NOMO-1 treated with dmso at 0.1 percent for 144 hours (cell line): ENCODE measurements around the gene PRELID2.
"Not testable (repeated sequence)": the region's sequence is repeated elsewhere in the genome, so short reads cannot be mapped to it uniquely, and the experiment has no call there.

Source experiments
- DNase-seq: peaks from one replicate; lab custom pipeline; 2025; ENCODE audit not compliant: unreplicated experiment; lab: John Stamatoyannopoulos, UW

PRELID2 gene

DNA sequence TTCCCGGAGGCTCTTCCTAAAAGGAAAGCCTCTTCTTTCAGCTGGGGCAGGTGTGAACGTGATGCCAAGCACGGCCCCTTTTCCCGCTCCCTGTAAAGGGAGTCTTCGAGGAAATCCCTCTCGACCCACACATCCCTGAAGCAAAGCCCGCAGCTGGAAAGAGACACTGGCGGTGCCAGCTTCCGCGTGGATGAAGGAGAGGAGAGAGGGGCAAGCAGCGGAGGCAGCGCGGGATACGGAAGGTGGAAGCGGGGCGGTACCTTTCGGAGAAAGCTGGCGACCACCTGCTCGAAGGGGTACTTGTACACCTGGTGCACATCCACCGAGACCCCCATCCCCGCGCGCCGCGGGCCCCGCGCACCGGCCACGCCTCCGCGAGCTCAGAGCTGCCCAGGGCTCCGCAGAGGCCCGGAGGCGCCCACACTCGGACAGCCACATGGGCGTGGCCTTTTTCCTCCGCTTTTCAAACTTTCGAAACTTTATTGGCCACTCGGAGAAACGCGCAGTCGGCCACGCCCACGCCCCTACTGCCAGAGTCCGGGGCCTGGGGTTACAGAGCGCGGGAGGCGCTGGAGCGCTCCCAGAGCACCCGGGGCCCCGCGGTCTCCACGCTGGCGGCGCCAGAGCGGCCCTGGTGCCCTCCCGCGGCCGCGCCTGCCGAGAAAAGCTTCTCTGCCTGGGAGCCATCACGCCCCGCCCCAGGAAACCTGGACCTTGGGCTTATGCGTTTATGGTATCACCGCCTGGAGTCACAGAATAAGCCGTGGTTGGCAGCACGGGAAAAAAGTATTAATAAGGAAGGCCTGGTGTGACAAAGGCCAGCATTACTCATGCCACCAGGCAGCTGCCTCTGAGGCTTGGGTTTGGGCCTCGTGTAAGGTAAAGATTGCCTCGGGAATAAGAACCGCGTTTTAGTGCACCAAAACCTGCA is at the start of gene PRELID2:
TSS of gene PRELID2 (minus strand) at position 426 of the 931 bp plus-strand sequence. CDS start at position 335, 91 bp downstream.
- DNase-seq = peak; percentile 91

DNA sequence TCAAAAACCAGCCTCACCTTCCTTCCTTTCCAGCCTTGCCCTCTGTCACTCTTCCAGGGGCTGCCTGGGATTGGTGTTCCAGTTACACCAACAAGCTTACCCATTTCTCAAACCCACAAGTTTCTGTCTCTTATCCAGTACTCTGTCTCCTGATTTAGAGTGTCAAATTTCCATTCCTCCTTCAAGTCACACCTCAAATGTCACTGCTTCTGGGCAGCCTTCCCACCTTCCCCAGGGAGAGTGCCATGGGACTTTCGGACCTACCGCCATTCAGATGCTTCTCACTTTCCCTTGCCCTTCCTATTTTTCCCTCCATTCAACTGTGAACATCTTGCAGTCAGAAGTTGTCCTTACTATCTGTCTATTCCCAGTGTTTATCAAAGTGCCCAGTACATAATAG is 39.6 kb upstream of the PRELID2 start:
- DNase-seq = no peak

DNA sequence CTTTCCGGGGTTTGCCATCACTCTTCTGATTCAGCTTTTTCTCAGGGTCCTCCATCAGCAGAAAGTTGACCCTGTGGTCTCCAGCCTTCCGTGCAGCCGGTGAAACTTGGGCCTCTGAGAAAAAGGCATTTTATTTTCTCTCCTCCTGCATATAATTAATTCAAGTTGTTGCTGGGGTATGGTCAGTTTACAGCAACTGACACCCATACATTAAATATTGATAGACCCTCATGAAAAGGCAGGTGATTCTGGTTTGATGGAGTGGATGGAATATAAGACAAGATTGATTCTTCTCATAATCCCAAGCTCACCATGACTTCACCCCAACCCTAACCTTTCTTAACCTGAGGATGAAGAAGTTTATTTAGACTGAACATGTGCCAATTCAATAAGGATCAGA is 37.8 kb upstream of the PRELID2 start, which contains the start of gene GRXCR2:
TSS of gene GRXCR2 (minus strand) at position 101 of the 400 bp plus-strand sequence. CDS start at position 55, 46 bp downstream.
- no peak for DNase-seq

DNA sequence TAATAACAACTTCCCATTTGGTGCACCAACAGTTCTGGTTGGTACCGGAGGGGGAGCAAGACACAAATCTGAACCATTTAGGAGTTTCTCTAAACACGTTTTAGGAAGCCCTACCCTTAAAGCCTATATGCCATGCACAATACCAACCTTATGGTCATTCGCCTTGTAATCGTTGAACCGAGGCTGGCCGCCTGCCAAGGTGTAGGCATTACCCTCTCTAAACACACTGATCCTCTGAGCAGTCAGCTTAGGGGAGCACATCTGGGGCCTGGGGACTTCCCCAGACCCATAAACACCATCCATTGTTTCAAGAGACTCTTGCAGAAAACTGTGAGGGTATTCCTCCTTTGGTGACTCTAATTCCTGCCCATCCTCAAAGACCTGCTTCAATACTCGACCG is 37.3 kb upstream of the PRELID2 start:
- no peak for DNase-seq

DNA sequence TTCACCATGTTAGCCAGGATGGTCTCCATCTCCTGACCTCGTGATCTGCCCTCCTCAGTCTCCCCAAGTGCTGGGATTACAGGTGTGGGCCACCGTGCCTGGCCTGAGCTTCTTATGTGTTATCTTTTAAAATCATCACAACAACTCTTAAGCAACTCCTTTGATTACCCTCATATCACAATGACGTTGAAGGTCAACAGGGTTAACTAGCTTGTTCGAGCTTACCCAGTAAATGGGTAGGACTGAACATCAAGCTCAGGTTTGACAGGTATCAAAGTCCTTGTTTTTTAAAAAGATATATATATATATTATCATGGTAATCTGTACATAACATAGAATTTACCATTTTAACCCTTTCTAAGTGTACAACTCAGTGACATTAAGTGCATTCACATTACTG is 34.6 kb upstream of the PRELID2 start:
- DNase-seq = no peak

DNA sequence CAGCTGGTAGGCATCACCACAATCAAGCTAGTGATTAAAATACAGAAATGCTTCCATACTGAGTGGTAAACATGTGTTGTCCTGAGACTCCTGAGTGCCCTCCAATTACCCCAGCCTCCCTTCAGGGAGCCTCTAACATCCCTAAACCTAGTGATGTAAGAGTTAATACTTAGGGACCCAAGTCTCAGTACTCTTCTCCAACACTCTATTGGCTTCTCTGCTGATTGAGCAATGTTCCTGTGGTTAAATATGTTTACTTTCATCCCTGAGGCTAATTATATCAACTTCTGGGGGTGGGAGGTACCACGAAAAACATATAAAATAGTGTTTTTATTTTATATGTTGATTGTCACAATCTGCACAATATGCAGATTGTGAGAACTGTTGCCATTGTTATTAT is 32.7 kb upstream of the PRELID2 start:
- no peak for DNase-seq

DNA sequence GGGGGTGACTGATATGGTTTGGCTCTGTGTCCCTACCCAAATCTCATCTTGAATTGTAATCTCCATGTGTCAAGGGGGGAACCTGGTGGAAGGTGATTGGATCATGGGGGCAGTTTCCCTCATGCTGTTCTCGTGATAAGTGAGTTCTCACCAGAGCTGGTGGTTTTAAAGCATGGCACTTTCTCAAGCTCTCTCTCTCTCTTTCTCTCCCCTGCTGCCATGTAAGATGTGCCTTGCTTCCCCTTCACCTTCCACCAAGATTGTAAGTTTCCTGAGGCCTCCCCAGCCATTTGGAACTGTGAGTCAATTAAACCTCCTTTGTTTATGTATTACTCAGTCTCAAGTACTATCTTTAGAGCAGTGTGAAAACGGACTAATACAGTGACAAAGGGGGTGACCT is 29.3 kb upstream of the PRELID2 start:
- not testable (repeated sequence) for DNase-seq

DNA sequence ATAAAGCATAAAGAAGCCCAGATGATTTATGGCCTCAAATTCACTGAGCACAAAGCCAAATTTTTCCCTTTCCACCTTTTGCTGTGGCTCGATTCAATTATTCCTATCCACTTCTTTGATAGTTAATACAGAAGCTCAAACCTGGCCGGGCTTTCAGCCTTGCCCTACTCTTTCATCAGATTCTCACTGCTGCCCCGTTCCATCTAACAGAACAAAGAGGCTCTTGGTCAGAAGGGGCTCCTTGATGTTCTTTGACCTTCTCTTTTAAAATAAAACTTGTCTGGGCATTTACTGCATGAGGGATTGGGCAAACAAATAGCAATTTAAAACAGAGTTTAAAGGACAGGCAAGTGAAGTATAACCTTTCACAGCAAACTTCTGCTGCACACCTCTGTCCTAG is 27.9 kb upstream of the PRELID2 start:
- no peak for DNase-seq

DNA sequence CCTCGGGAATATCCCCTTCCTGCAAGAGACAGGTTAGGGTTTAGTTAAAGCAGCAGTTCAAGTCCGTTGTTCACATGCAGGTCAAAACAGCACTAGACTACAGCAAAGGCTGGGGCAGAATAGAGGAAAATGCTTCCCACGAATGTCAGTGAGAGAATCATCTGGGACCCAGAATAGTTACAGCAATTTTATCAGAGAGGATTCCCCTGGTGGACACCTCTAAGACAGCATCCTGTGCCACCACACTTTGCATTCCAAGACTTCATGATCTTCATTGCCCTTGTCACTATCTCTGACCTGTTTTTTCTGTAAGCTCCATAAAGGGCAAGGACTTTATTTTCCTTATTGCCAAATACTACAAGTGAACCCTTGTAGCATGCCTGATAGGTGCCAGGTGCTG is 24.8 kb upstream of the PRELID2 start:
- DNase-seq = no peak

DNA sequence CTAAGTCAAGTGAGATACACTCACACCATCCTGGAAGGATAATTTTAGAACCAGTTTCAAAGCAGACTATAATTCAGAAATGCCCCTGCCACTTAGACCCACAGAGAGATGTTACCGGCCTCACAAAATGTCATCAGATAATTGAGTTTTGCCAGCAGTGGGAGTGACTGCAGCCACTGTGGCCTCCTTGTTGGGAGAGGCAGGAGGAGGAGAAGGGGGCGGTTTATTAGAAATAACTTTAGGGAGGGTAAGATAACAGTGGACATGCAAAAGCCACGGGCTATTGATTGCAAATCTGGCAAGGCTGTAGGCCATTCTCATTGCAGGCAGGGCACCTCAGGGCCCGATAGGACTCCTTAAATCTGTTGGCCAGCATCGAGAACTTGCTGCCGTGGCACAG is 24.3 kb upstream of the PRELID2 start:
- no peak for DNase-seq

DNA sequence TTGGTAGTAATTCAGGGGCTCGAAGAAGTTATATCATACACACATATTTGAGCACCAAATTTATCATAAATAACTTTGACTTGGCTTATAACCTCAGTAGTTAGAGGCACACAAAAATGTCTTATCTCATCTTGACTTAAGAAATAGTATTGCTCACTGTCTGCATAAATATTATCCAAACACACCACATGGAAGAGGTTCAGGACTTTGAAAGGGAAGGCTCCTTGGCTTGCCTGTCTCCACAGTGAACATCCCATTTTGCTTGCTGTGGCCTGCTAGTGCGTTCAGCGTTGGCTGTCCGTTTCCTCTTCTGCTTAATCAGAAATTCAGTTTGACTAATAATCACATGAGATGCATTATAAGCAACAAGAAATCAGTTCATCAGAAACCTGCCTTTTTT is 23.8 kb upstream of the PRELID2 start:
- DNase-seq = no peak

DNA sequence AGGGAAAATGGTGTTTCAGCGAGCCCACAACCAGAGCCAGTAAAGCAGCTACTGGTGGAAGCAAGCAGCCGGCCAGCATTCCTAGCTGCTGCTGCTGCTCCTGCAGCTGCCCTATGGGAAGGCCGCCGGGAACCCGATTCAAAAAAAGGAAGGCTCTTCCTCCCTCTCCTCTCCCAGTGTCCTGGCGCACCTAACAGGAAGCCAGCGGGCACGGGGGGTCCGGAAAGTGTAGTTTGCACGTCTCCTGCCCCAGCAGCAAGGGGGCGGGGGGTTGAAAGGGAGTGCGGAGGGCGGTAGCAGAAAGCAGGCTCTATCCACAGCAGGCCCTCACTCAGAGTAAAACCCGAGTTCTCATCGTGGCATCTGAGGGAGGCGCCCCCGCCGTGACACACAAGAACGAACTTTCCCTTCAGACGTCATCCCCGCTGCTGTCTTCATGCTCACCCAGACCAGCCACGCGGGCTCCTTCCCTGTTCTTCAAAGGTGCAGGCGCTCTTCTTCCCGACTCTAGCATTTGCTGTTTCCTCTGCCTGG is 21.2 kb upstream of the PRELID2 start:
- no peak for DNase-seq

DNA sequence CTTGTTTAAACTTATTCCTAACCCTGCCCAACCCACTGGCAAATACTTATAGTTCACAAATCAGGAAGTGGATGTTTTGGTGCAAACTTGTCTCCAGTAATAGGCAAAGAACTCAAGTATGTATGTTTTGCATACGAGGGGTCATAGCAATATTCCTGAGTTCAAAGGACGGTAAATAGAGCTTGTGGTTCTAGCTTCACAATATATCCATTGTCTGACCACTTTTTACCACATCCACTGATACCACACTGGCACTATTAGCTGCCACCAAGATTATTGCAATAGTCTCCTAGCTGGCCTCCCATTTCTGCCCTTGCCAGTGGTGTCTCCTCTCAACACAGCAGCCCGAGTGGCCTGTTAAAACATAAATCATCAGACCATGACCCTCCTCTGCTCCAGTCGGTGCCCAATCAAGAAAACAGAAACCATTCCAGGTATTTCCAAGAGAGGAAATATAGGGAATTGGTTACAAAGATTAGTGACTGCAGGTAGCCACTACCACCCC is 20.7 kb upstream of the PRELID2 start:
- DNase-seq = no peak

DNA sequence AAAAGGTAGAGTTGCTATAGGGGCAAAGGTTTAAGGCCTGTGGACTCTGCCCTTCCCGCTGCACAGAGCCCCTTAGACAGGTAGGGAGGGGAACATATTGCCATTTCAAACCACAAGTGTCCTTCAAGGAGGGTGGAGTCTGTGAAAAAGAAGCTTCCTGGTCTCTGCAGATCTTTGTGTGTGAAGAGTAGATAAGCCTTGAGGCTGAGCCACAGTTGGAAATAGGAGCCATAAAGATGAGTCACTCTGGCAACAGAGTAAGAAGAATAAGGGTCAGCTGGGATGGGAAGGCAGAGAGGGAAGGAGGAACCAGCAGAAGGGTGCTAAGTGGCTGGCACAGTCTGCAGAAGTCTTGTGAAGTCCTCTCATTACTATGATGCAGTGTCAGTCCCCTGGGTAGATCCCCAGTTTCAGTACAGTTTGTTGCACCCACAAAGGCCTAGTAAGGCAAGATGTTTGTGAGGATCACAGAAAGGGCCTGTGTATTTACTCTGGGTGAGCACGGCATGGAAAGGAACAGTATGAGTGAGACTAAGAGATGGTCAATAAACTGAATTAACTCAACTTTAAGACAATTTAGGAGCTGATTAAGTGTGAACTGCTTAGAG is 19.6 kb upstream of the PRELID2 start:
- peak; percentile 58 for DNase-seq

DNA sequence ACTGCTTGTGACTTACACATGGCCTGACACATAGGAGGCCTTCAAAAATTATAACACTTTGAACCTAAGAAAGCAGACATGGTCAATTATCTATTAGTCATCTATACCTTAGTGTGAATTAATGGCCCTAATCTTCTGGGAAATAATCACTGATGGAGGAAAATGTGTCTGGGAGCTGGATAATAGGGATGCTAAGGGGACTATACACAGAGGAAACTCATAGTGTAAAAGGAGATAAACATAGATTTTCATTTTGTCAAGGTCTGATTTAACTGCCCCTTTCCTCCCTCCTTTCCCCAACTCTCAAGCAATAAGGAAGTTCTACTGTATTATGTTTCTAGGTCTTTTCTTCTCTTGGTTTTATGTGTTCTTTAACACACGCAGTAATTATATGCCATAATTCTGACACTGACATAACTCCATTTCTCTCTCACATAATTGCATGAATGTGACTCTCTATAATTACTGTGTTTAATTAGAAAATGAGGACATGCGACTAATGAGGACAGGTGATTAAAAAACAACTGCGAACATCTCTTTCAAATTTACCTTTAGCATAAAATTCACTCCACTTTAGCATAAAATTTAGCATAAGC is 18.7 kb upstream of the PRELID2 start:
- DNase-seq = no peak

DNA sequence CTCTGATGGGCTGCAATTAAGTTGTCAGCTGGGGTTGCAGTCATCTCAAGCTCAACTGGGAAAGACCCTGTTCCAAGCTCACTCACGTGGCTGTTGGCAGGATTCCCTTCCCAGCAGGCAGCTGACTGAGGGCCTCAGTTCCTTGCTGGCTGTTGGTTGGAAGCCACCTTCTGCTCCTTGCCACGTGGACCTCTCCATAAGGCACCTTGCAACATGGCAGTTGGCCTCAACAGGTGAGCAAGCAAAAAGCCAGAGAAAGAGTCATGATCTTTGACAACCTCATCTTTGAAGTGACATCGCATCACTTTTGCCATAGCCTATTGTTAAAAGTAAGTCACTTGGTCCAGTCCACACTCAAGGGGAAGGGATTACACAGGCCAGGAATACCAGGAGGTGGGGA is 17.8 kb upstream of the PRELID2 start:
- no peak for DNase-seq

DNA sequence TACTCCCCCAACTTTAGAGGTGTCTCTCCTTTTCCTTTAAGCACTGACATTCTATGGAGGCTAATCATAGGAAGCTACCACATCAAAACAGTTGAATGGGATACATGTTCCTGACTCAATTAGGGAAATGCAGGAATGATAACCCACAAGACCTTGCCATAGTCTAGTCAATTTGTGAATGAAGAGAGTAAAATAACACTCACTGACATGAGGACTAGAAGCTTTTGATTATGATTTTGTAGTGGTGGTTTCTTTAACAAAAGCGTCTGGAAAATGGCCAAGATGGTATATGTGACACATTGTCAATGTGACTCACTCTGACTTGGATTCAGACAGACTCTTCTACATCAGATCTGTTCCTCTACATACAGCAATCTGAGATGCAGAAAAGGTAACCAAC is 13.7 kb upstream of the PRELID2 start:
- DNase-seq = no peak

DNA sequence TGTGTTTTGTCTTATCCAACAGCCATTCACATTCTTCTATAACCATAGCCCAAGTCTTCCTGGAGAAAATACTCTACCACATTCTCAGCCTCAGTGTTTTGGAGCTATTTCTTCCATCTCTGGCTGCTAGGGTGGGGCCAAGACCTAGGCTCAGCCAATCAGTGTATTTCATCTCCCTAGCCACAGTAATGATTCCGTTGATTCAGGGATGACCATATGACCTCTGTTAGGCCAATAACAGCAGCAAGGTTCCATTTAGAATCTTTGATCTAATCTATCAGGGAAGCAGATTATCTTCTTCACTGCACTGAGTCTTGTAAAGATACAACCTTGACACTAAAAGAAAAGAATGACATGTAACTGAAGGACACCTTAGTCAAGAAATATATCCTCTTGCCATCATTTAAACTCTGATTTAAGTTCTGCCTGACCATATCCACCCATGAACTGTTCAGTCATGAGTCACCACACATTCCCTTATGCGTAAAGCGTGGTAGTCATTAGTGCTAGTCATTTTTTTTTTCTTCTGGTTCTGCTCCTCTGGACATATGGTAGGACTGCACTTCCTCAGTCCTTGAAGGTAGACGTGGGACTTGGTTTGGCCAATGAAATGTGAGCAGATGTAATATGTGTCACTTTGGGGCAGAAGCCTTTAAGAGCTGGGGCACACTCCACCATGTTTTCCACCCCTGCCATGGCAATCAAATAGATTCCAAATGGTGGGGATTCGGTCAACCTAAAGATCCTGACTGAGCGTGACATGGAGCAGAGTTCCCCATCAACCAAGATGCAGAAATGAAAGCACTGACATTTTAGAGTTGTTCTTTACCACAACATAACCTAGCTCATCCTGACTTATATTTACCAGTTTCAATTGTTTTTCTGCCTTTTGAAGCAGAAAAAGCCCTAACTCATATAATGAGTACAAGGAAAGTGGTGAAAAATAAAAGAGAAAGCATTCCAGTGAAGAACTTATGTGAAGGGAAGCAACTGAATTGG is 12.7 kb upstream of the PRELID2 start:
- DNase-seq = no peak

DNA sequence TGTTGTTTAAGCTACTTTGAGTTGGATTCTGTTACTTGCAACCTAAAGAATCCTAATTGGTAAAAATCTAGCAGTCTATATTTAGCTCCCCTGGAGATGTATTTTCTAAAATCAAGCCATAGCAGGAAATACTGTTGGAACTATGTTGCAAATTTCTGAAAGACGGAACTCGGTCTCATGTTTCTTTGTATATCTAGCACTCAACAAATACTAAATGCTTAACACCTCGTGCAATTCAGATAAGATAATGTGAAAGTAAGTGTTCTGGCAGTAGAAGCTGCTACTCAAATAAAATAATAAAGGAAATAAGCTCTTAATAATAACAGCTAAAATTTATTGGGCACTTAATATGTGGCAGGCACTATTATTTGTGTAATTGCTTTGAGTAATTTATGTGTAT is 10.9 kb upstream of the PRELID2 start:
- DNase-seq = no peak

DNA sequence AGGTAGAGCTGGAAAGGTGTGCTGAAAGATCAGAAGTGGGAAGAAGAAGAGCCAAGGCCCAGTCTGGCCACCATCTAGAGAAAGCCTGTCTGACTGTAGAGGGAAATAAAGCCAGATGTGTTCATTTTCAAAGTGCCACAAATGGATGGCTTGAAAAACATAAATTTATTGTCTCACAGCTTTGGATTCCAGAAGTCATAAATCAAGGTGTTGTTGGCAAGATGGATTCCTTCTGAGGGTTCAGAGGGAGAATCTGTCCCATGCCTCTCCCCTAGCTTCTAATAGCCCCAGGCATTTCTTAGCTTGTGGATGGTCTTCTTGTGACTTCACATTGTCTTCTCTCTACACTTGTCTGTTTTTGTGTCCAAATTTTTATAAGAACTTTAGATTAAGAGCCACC is 6.2 kb upstream of the PRELID2 start:
- DNase-seq = no peak
